DOHH2 (cell line): ENCODE measurements around the gene ALK.

Source experiments
- H3F3A ChIP-seq: fragments of 200-600 bp; sonication (generic), shearing (Covaris generic); 2 replicates; pipeline ENCODE4 v1.6.0; 2016; ENCODE audit warnings: antibody characterized with exemption, mild to moderate bottlenecking; ENCODE audit not compliant: control insufficient read depth, insufficient read depth
- H3K27ac ChIP-seq: fragments of 200-600 bp; sonication (generic); 2 replicates; pipeline ENCODE4 v1.5.1; 2014; ENCODE audit warnings: low read depth, mild to moderate bottlenecking, low read length, moderate library complexity
- H3K27me3 ChIP-seq: fragments of 200-600 bp; sonication (generic); 2 replicates; pipeline ENCODE4 v1.6.1; 2014; ENCODE audit warnings: mild to moderate bottlenecking, low read length, mixed read lengths; ENCODE audit not compliant: control insufficient read depth
- H3K36me3 ChIP-seq: fragments of 200-600 bp; sonication (generic); 2 replicates; pipeline ENCODE4 v1.6.1; 2014; ENCODE audit warnings: mild to moderate bottlenecking, low read length, moderate library complexity, mixed read lengths; ENCODE audit not compliant: control insufficient read depth
- H3K4me1 ChIP-seq: fragments of 200-600 bp; sonication (generic); 2 replicates; pipeline ENCODE4 v1.6.1; 2014; ENCODE audit warnings: mild to moderate bottlenecking, low read length, mixed read lengths; ENCODE audit not compliant: control insufficient read depth
- H3K4me2 ChIP-seq: fragments of 200-600 bp; sonication (generic); 2 replicates; pipeline ENCODE4 v1.6.0; 2014; ENCODE audit warnings: mild to moderate bottlenecking, low read length, moderate library complexity
- H3K4me3 ChIP-seq: fragments of 200-600 bp; sonication (generic); 2 replicates; pipeline ENCODE4 v1.5.1; 2014; ENCODE audit warnings: mild to moderate bottlenecking, low read length, mixed read lengths
- H3K79me2 ChIP-seq: fragments of 200-600 bp; sonication (generic); 2 replicates; pipeline ENCODE4 v1.6.1; 2014; ENCODE audit warnings: mild to moderate bottlenecking, low read length, mixed read lengths; ENCODE audit not compliant: control insufficient read depth
- H3K9me2 ChIP-seq: fragments of 200-600 bp; sonication (generic); replicated peaks from 2 replicates; pipeline ENCODE4 v1.6.1; 2014; ENCODE audit warnings: mild to moderate bottlenecking, low read length, mixed read lengths; ENCODE audit not compliant: control insufficient read depth
- H3K9me3 ChIP-seq: fragments of 200-600 bp; sonication (generic); 2 replicates; pipeline ENCODE4 v1.6.1; 2014; ENCODE audit warnings: antibody characterized with exemption, low read length, mixed read lengths; ENCODE audit not compliant: control insufficient read depth, insufficient read depth
- H4K20me1 ChIP-seq: fragments of 200-600 bp; sonication (generic); 2 replicates; pipeline ENCODE4 v1.6.0; 2014; ENCODE audit warnings: low read depth, mild to moderate bottlenecking, antibody characterized with exemption, low read length, moderate library complexity; ENCODE audit not compliant: control insufficient read depth, insufficient read depth
- CTCF ChIP-seq: fragments of 200-600 bp; sonication (generic); IDR thresholded peaks from one replicate; pipeline ENCODE4 v1.5.1; 2014; ENCODE audit warnings: antibody characterized with exemption, mild to moderate bottlenecking, low read depth, low read length; ENCODE audit not compliant: poor library complexity, severe bottlenecking
- EZH2phosphoT487 ChIP-seq: fragments of 200-600 bp; sonication (generic); IDR thresholded peaks from 2 replicates; pipeline ENCODE4 v1.6.1; 2017; ENCODE audit warnings: borderline replicate concordance, mild to moderate bottlenecking, antibody characterized with exemption, low read length, moderate library complexity, mixed read lengths

The ALK gene

GRCh38 chr2:29619689-29620088 lies 301.7 kb downstream of the ALK start:
- no peaks in the 10 kb centered on the region for H3K36me3 ChIP-seq
- no peaks in the 10 kb centered on the region for H3K9me3 ChIP-seq
- no peaks in the 10 kb centered on the region for H3K4me1 ChIP-seq
- no peaks in the 10 kb centered on the region for H3K27me3 ChIP-seq
- H3K4me3 ChIP-seq, result no peak overlapping the region
- no peak overlapping the region for H3K4me2 ChIP-seq
- no peaks in the 10 kb centered on the region for H3F3A ChIP-seq
- no peaks in the 10 kb centered on the region for H3K79me2 ChIP-seq
- no peaks in the 10 kb centered on the region for H4K20me1 ChIP-seq
- no peaks in the 10 kb centered on the region for H3K9me2 ChIP-seq
- H3K27ac ChIP-seq, result no peak overlapping the region
- no peak for TF ChIP-seq EZH2phosphoT487

- no peak for TF ChIP-seq CTCF
- no peak for TF ChIP-seq EZH2phosphoT487
- Histone ChIP-seq H3K27ac (no peak overlapping the region), H3K4me1 (no peaks in the 10 kb centered on the region), H3K79me2 (no peaks in the 10 kb centered on the region), H4K20me1 (no peaks in the 10 kb centered on the region), H3K4me2 (no peak overlapping the region), H3K4me3 (no peak overlapping the region), H3K9me3 (no peaks in the 10 kb centered on the region), H3K9me2 (no peaks in the 10 kb centered on the region), H3F3A (no peaks in the 10 kb centered on the region), H3K36me3 (no peaks in the 10 kb centered on the region), H3K27me3 (no peaks in the 10 kb centered on the region)
Observed at GRCh38 chr2:29618024-29618423, 303.4 kb downstream of the ALK start.

- H3K9me3 ChIP-seq, result no peaks in the 10 kb centered on the region
- H3F3A ChIP-seq, result no peaks in the 10 kb centered on the region
- no peaks in the 10 kb centered on the region for H3K27me3 ChIP-seq
- no peaks in the 10 kb centered on the region for H4K20me1 ChIP-seq
- no peak overlapping the region for H3K4me2 ChIP-seq
- no peaks in the 10 kb centered on the region for H3K4me1 ChIP-seq
- TF ChIP-seq EZH2phosphoT487 (no peak), CTCF (no peak)
- H3K9me2 ChIP-seq, result no peaks in the 10 kb centered on the region
- no peaks in the 10 kb centered on the region for H3K36me3 ChIP-seq
- H3K79me2 ChIP-seq, result no peaks in the 10 kb centered on the region
- no peak overlapping the region for H3K4me3 ChIP-seq
- H3K27ac ChIP-seq, result no peak overlapping the region
Observed at GRCh38 chr2:29617351-29617750, 304.0 kb downstream of the ALK start.

- Histone ChIP-seq H3K4me3 (no peak overlapping the region), H4K20me1 (no peaks in the 10 kb centered on the region), H3K4me1 (no peaks in the 10 kb centered on the region), H3K9me3 (no peaks in the 10 kb centered on the region), H3F3A (no peaks in the 10 kb centered on the region), H3K4me2 (no peak overlapping the region), H3K36me3 (no peaks in the 10 kb centered on the region), H3K9me2 (no peaks in the 10 kb centered on the region), H3K27ac (no peak overlapping the region), H3K79me2 (no peaks in the 10 kb centered on the region), H3K27me3 (no peaks in the 10 kb centered on the region)
- TF ChIP-seq CTCF (no peak), EZH2phosphoT487 (no peak)
Observed at GRCh38 chr2:29616569-29616968, 304.8 kb downstream of the ALK start.
